ENCODE measurements around the gene MYOZ3.

MYOZ3 gene

GRCh38 chr5:150670948-150671310 lies 9.9 kb downstream of the MYOZ3 start:
- no peak overlapping the region for H3K4me3 ChIP-seq (ENCODE audit: low read depth, low read length)
- DNase-seq (ENCODE audit: low read depth): no peak
- TF ChIP-seq CTCF (IDR thresholded peaks at IDR 0.05; ENCODE audit: low read depth, low read length, missing control alignments): no peak

DNA sequence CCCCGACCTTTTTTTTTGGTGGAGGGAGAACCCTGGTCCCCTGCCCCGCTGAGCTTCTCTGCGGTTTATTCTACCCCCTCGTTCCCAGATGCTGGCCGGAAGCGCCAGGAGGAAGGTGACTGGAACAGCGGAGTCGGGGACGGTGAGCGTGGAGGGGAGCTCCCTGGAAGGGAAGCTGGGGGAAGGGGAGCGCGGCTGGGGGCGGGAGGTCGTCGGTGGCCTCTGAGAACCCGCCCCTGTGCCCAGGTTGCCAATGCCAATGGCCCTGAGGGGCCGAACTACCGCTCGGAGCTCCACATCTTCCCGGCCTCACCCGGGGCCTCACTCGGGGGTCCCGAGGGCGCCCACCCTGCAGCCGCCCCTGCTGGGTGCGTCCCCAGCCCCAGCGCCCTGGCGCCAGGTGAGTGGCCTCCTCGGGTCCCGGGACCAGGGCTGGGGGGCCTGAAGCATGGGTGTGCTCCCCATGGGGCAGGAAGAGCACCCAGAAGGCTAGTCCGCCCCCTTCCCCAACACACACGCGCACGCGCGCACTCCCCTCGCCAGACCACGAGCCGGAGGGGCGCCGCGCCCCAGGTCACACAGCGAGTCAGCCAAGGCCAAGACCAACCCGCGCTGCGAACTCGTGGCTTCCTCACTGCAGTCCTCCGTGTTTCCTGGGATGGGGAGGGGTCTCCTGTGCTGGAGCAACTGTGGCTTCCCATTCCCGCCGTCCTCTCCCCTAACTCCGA lies 10.6 kb downstream of the MYOZ3 start:
- DNase-seq (ENCODE audit: low read depth): no peak
- no peak for TF ChIP-seq CTCF (IDR thresholded peaks at IDR 0.05; ENCODE audit: low read depth, low read length, missing control alignments)
- H3K4me3 ChIP-seq (ENCODE audit: low read depth, low read length): no peak overlapping the region

DNA sequence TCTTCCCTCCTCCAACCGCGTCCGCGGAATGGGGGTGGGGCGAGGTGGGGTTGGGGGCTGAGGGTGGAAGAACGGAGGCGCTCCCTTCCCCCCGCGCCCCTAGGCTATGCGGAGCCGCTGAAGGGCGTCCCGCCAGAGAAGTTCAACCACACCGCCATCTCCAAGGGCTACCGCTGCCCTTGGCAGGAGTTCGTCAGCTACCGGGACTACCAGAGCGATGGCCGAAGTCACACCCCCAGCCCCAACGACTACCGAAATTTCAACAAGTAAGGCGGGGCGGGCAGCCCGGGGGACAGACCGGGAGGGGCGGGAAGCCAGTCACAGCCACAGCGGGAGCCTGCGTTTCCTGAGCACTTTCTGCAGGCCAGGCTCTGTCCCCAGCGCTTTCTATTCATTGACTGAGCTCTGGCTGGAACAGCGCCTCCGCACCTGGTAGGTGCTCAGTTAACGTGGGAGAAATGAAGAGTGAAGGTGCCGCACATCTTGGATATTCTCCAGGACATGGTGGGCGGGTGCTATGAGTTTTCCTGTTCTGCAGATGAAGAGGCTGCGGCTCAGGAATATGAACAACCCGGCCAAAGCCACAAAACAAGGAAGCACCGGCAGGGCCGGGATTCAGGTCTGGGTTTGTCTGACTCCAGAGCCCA lies 11.3 kb downstream of the MYOZ3 start:
- no peak for DNase-seq (ENCODE audit: low read depth)
- no peak overlapping the region for H3K4me3 ChIP-seq (ENCODE audit: low read depth, low read length)
- no peak for TF ChIP-seq CTCF (IDR thresholded peaks at IDR 0.05; ENCODE audit: low read depth, low read length, missing control alignments)

DNA sequence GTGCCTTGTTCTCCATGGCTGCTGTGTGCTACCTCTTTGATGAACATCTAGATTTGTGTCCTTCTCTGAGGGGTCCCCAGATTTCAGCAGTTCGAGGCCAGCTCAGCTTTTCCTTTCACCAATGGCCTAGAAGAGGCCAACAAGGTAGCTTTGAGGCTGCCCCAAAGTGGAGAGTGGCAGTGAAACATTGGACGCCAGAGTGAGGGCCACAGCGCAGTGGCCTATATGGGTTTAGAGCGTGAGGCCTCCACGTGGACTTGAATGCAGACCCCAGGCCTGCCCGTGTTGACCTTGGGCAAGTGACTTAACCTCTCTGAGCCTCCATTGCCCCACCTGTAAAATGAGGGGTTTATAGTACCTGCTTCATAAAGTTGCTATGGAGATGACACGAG lies 11.8 kb downstream of the MYOZ3 start:
- no peak for DNase-seq (ENCODE audit: low read depth)
- TF ChIP-seq CTCF (IDR thresholded peaks at IDR 0.05; ENCODE audit: low read depth, low read length, missing control alignments): no peak
- H3K4me3 ChIP-seq (ENCODE audit: low read depth, low read length): no peak overlapping the region

GRCh38 chr5:150674341-150674821 lies 13.3 kb downstream of the MYOZ3 start:
- no peak for TF ChIP-seq CTCF (IDR thresholded peaks at IDR 0.05; ENCODE audit: low read depth, low read length, missing control alignments)
- no peak overlapping the region for H3K4me3 ChIP-seq (ENCODE audit: low read depth, low read length)
- DNase-seq (ENCODE audit: low read depth): no peak

DNA sequence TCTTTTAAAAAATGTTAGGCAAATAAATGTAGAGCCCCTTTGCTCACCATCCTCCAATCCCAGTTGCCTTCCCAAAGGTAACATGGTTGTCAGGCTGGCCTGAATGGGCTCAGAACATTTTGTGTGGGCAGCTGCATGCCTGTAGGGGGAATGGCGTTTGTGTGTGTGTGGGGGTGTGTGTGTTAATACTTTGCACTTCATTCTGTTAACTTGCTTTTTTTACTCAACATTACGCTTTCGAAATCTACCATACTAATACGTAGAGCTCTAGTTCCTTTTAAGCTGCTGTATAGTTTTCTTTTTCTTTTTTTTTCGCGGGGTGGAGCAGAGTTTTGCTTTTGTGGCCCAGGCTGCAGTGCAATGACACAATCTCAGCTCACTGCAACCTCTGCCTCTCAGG lies 14.0 kb downstream of the MYOZ3 start:
- H3K4me3 ChIP-seq (ENCODE audit: low read depth, low read length): no peak overlapping the region
- no peak for DNase-seq (ENCODE audit: low read depth)
- TF ChIP-seq CTCF (IDR thresholded peaks at IDR 0.05; ENCODE audit: low read depth, low read length, missing control alignments): no peak

DNA sequence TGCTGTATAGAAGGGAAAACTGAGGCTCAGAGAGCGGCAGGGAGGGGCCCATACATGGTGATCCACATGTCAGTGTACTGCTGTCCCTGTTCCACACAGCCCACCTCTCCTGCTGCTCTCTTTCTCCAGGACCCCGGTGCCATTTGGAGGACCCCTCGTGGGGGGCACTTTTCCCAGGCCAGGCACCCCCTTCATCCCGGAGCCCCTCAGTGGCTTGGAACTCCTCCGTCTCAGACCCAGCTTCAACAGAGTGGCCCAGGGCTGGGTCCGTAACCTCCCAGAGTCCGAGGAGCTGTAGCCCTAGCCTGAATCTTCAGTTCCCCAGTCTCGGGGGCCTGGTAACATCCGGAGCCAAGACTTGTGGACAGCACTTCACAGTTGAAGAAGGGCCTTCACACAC lies 15.5 kb downstream of the MYOZ3 start:
- no peak overlapping the region for H3K4me3 ChIP-seq (ENCODE audit: low read depth, low read length)
- TF ChIP-seq CTCF (IDR thresholded peaks at IDR 0.05; ENCODE audit: low read depth, low read length, missing control alignments): no peak
- no peak for DNase-seq (ENCODE audit: low read depth)
